ENCODE data around the gene ATG2B. TPM values are rescaled to one million over a fixed set of nuclear protein-coding genes. Genes with fewer than 3 reads are reported as not detected.
A peak's percentile ranks its signal among the peaks of the same experiment; 100 is the strongest.

ATG2B gene
- total and polyA plus RNA-seq, 9 of the 15 experiments (the other 6 are each of a cell fraction or from before 2014, with no cell fraction given): 0.83 to 12.9 (median 8.7) TPM

DNA sequence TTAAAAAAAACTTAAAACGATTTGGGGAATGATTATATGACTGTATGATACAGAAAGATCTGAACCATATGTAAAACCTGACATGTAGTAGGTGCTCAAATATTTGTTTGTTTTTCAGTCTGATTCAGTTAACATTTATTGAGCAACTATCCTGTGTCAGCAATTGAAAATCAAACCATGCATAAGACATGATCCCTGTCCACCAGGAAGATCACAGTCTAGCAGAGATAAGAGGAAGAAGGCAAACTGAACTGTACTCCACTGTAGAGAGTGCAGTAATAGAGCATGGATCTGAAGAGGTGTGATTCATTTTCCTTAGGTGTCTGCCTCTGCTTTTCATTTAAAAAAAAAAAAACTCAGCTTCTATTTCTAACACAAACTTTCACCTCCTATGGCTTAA lies 20.9 kb upstream of the ATG2B start (continued):
- TF ChIP-seq, protein P1, sequence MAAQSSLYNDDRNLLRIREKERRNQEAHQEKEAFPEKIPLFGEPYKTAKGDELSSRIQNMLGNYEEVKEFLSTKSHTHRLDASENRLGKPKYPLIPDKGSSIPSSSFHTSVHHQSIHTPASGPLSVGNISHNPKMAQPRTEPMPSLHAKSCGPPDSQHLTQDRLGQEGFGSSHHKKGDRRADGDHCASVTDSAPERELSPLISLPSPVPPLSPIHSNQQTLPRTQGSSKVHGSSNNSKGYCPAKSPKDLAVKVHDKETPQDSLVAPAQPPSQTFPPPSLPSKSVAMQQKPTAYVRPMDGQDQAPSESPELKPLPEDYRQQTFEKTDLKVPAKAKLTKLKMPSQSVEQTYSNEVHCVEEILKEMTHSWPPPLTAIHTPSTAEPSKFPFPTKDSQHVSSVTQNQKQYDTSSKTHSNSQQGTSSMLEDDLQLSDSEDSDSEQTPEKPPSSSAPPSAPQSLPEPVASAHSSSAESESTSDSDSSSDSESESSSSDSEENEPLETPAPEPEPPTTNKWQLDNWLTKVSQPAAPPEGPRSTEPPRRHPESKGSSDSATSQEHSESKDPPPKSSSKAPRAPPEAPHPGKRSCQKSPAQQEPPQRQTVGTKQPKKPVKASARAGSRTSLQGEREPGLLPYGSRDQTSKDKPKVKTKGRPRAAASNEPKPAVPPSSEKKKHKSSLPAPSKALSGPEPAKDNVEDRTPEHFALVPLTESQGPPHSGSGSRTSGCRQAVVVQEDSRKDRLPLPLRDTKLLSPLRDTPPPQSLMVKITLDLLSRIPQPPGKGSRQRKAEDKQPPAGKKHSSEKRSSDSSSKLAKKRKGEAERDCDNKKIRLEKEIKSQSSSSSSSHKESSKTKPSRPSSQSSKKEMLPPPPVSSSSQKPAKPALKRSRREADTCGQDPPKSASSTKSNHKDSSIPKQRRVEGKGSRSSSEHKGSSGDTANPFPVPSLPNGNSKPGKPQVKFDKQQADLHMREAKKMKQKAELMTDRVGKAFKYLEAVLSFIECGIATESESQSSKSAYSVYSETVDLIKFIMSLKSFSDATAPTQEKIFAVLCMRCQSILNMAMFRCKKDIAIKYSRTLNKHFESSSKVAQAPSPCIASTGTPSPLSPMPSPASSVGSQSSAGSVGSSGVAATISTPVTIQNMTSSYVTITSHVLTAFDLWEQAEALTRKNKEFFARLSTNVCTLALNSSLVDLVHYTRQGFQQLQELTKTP (IDR thresholded peaks at IDR 0.05; ENCODE audit: low read depth in 1 of 2, partially characterized antibody in 2 of 2): no peak
- TF ChIP-seq SREBF1 (IDR thresholded peaks at IDR 0.05; ENCODE audit: borderline replicate concordance, low read depth, low read length) (no peak), HDAC8 (tag; IDR thresholded peaks at IDR 0.05) (no peak), MAFK (IDR thresholded peaks at IDR 0.05; ENCODE audit: low read length) (no peak)

DNA sequence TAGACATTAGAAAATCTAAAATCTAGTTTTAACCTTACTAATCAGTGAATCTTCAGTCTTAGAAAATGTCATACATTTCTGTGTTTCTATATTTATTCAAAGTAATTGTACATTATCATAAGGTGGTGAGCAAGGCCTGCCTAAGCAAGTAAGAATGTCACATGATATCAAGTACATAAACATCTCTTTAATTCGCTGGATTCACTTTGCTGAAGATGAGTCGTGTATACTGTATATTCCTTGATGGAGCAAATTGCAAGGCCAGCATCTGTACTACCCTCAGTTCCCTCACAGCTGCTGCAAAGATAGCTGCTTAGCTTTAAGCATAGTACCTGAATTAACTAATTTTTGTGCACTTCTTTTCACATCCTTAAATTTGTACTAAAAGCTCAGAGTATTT lies 20.3 kb upstream of the ATG2B start:
- intact Hi-C loops (cut with micrococcal nuclease): no loop called here
- Histone ChIP-seq H3K27ac (ENCODE audit: extremely low read depth, low read depth, low read length) (no peak overlapping the region), H4K20me1 (replicated peaks; ENCODE audit: control insufficient read depth, insufficient read depth, low read length) (no peaks in the 10 kb centered on the region), H3K9me1 (ENCODE audit: control insufficient read depth, insufficient read depth, low read length) (no peaks in the 10 kb centered on the region), H3K36me3 (ENCODE audit: control insufficient read depth, insufficient read depth, low read length) (peaks cover 37% of the 10 kb centered on the region), H3K79me2 (ENCODE audit: control insufficient read depth, insufficient read depth, low read length) (no peaks in the 10 kb centered on the region), H3K9ac (ENCODE audit: insufficient read depth in 1 of 2, low read depth in 2 of 2, low read length in 2 of 2) (no peak overlapping the region), H3K4me3 (no peak overlapping the region), H3K27me3 (ENCODE audit: control insufficient read depth in 2 of 2, insufficient read depth in 2 of 2, low read length in 2 of 2) (no peaks in the 10 kb centered on the region), H2AFZ (ENCODE audit: low read depth, low read length) (no peak overlapping the region), H3K4me2 (ENCODE audit: insufficient read depth, low read length) (no peak overlapping the region), H3K4me1 (replicated peaks in 1 of 2; ENCODE audit: control insufficient read depth in 2 of 2, insufficient read depth in 2 of 2, low read length in 2 of 2) (no peaks in the 10 kb centered on the region), H3K9me3 (replicated peaks; ENCODE audit: control insufficient read depth, insufficient read depth, low read depth, low read length) (no peaks in the 10 kb centered on the region)
- 62% methylated on average over 2 of the region's 2 CpGs for WGBS (ENCODE audit: insufficient coverage, low coverage, missing lambda C conversion rate)
- POLR2A ChIA-PET: no interaction called here
- no peak for FAIRE-seq
- DNase-seq (ENCODE audit: extremely low read depth in 1 of 4, low spot score in 3 of 4): no peak
- in situ Hi-C loops (cut with MboI): no loop called here
- ATAC-seq: no peak
- TF ChIP-seq, protein P2, sequence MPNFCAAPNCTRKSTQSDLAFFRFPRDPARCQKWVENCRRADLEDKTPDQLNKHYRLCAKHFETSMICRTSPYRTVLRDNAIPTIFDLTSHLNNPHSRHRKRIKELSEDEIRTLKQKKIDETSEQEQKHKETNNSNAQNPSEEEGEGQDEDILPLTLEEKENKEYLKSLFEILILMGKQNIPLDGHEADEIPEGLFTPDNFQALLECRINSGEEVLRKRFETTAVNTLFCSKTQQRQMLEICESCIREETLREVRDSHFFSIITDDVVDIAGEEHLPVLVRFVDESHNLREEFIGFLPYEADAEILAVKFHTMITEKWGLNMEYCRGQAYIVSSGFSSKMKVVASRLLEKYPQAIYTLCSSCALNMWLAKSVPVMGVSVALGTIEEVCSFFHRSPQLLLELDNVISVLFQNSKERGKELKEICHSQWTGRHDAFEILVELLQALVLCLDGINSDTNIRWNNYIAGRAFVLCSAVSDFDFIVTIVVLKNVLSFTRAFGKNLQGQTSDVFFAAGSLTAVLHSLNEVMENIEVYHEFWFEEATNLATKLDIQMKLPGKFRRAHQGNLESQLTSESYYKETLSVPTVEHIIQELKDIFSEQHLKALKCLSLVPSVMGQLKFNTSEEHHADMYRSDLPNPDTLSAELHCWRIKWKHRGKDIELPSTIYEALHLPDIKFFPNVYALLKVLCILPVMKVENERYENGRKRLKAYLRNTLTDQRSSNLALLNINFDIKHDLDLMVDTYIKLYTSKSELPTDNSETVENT (CRISPR knock-in tag; IDR thresholded peaks at IDR 0.05): no peak
- TF ChIP-seq ELF4 (CRISPR knock-in tag; IDR thresholded peaks at IDR 0.05) (no peak), JUND (IDR thresholded peaks at IDR 0.05; ENCODE audit: borderline replicate concordance, low read depth, low read length) (no peak), JUND (tag; IDR thresholded peaks at IDR 0.05; ENCODE audit: borderline replicate concordance, low read depth, low read length) (no peak), SAFB2 (IDR thresholded peaks at IDR 0.05; ENCODE audit: borderline replicate concordance, low read depth, low read length, severe bottlenecking) (no peak), NFRKB (IDR thresholded peaks at IDR 0.05; ENCODE audit: low read depth) (no peak)
- TF ChIP-seq, protein P3, sequence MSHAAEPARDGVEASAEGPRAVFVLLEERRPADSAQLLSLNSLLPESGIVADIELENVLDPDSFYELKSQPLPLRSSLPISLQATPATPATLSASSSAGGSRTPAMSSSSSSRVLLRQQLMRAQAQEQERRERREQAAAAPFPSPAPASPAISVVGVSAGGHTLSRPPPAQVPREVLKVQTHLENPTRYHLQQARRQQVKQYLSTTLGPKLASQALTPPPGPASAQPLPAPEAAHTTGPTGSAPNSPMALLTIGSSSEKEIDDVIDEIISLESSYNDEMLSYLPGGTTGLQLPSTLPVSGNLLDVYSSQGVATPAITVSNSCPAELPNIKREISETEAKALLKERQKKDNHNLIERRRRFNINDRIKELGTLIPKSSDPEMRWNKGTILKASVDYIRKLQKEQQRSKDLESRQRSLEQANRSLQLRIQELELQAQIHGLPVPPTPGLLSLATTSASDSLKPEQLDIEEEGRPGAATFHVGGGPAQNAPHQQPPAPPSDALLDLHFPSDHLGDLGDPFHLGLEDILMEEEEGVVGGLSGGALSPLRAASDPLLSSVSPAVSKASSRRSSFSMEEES (CRISPR knock-in tag; IDR thresholded peaks at IDR 0.05): peak; percentile 7; the same call in 1 of the 2 replicates
- BruUV-seq (replicated peaks): no TSS peak
- CTCF ChIA-PET (ENCODE audit: low intra/inter-chr PET ratio): no interaction called here
